Measurements from ENCODE around the gene TMEM35B. TPM values are rescaled to one million over a fixed set of nuclear protein-coding genes. Genes with fewer than 3 reads are reported as not detected.

Gene TMEM35B
- total RNA-seq, 2 donors from 2014 or later = 28.2 to 31.3 TPM

GRCh38 chr1:34983700-34984355 lies 1.3 kb downstream of the TMEM35B start:
- Histone ChIP-seq H3K27me3 (ENCODE audit: control insufficient read depth, insufficient read depth, low read length, poor library complexity, severe bottlenecking) (no peaks in the 10 kb centered on the region), H3K4me1 (ENCODE audit: control insufficient read depth, insufficient read depth, low read length) (peaks cover 4% of the 10 kb centered on the region), H3K9me3 (ENCODE audit: control insufficient read depth, low read length) (no peaks in the 10 kb centered on the region), H3K36me3 (ENCODE audit: control insufficient read depth, insufficient read depth, low read length) (peaks cover 14% of the 10 kb centered on the region), H3K4me3 (ENCODE audit: low read length) (peak overlapping the region; percentile 96), H3K9ac (ENCODE audit: extremely low read depth, low read length, poor library complexity, severe bottlenecking) (peak overlapping the region; percentile 65), H3K27ac (ENCODE audit: low read depth, low read length) (no peak overlapping the region)
- Mint-ChIP-seq H3K27ac (peak overlapping the region; percentile 92), H3K36me3 (ENCODE audit: low read depth) (peaks cover 18% of the 10 kb centered on the region), H3K27me3 (ENCODE audit: insufficient read depth) (no peaks in the 10 kb centered on the region), H3K9me3 (no peaks in the 10 kb centered on the region), H3K4me1 (peaks cover 11% of the 10 kb centered on the region), H3K4me3 (peak overlapping the region; percentile 90)
- WGBS, 2 experiments (ENCODE audit: insufficient coverage in 1 of 2, insufficient read length in 1 of 2) = 91 to 97% methylated on average over 3 to 4 of the region's 4 CpGs
- DNase-seq = no peak
- TF ChIP-seq CTCF (conservative IDR thresholded peaks at IDR 0.05) = no peak

- H3K27me3 Mint-ChIP-seq (ENCODE audit: insufficient read depth) = peaks cover 2% of the 10 kb centered on the region
- no peaks in the 10 kb centered on the region for H3K27me3 ChIP-seq (ENCODE audit: control insufficient read depth, insufficient read depth, low read length, poor library complexity, severe bottlenecking)
- no peak overlapping the region for H3K4me3 Mint-ChIP-seq
These were observed 2.2 kb downstream of the TMEM35B start for GRCh38 chr1:34982820-34983376.

GRCh38 chr1:34980715-34981114 lies 4.4 kb downstream of the TMEM35B start:
- 86 to 91% methylated on average over 1 to 2 of the region's 2 CpGs for WGBS, 2 experiments (ENCODE audit: insufficient coverage in 1 of 2, insufficient read length in 1 of 2)
- no peak overlapping the region for H3K27ac Mint-ChIP-seq

More at GRCh38 chr1:34982820-34983376, 2.2 kb downstream of the TMEM35B start:
- Histone ChIP-seq H3K9ac (ENCODE audit: extremely low read depth, low read length, poor library complexity, severe bottlenecking) (no peak overlapping the region), H3K36me3 (ENCODE audit: control insufficient read depth, insufficient read depth, low read length) (peaks cover 14% of the 10 kb centered on the region), H3K9me3 (ENCODE audit: control insufficient read depth, low read length) (no peaks in the 10 kb centered on the region), H3K4me1 (ENCODE audit: control insufficient read depth, insufficient read depth, low read length) (peaks cover 4% of the 10 kb centered on the region), H3K4me3 (ENCODE audit: low read length) (no peak overlapping the region), H3K27ac (ENCODE audit: low read depth, low read length) (no peak overlapping the region)
- Mint-ChIP-seq H3K9me3 (no peaks in the 10 kb centered on the region), H3K4me1 (peaks cover 11% of the 10 kb centered on the region), H3K36me3 (ENCODE audit: low read depth) (peaks cover 16% of the 10 kb centered on the region), H3K27ac (no peak overlapping the region)
- no peak for TF ChIP-seq CTCF (conservative IDR thresholded peaks at IDR 0.05)
- no peak for DNase-seq
- 98 to 100% methylated on average over 4 to 5 of the region's 5 CpGs for WGBS, 2 experiments (ENCODE audit: insufficient coverage in 1 of 2, insufficient read length in 1 of 2)

More at GRCh38 chr1:34980715-34981114, 4.4 kb downstream of the TMEM35B start:
- DNase-seq = no peak
- Histone ChIP-seq H3K27ac (ENCODE audit: low read depth, low read length) (no peak overlapping the region), H3K4me1 (ENCODE audit: control insufficient read depth, insufficient read depth, low read length) (peaks cover 4% of the 10 kb centered on the region), H3K9ac (ENCODE audit: extremely low read depth, low read length, poor library complexity, severe bottlenecking) (no peak overlapping the region), H3K9me3 (ENCODE audit: control insufficient read depth, low read length) (no peaks in the 10 kb centered on the region), H3K4me3 (ENCODE audit: low read length) (no peak overlapping the region), H3K36me3 (ENCODE audit: control insufficient read depth, insufficient read depth, low read length) (peaks cover 14% of the 10 kb centered on the region), H3K27me3 (ENCODE audit: control insufficient read depth, insufficient read depth, low read length, poor library complexity, severe bottlenecking) (no peaks in the 10 kb centered on the region)
- peaks cover 18% of the 10 kb centered on the region for H3K36me3 Mint-ChIP-seq (ENCODE audit: low read depth)
- peaks cover 11% of the 10 kb centered on the region for H3K4me1 Mint-ChIP-seq
- H3K9me3 Mint-ChIP-seq = no peaks in the 10 kb centered on the region
- TF ChIP-seq CTCF (conservative IDR thresholded peaks at IDR 0.05) = no peak
- H3K27me3 Mint-ChIP-seq (ENCODE audit: insufficient read depth) = peaks cover 9% of the 10 kb centered on the region
- H3K4me3 Mint-ChIP-seq = no peak overlapping the region

Measured in endodermal cell (in vitro differentiated cells).